HEK293T (cell line): ENCODE data around the gene MRAP.

Experiments used
- FOXA1 ChIP-seq: fragments of 450-650 bp; IDR thresholded peaks from 2 replicates; pipeline ENCODE4 v1.6.1; 2016; ENCODE audit warnings: mild to moderate bottlenecking
- LEF1 ChIP-seq: fragments of 450-650 bp; IDR thresholded peaks from 2 replicates; pipeline ENCODE4 v1.6.1; 2017; ENCODE audit warnings: mild to moderate bottlenecking, borderline replicate concordance
- SUZ12 ChIP-seq: fragments of 450-650 bp; IDR thresholded peaks from 2 replicates; pipeline ENCODE4 v1.6.1; 2016; ENCODE audit warnings: mild to moderate bottlenecking

DNA sequence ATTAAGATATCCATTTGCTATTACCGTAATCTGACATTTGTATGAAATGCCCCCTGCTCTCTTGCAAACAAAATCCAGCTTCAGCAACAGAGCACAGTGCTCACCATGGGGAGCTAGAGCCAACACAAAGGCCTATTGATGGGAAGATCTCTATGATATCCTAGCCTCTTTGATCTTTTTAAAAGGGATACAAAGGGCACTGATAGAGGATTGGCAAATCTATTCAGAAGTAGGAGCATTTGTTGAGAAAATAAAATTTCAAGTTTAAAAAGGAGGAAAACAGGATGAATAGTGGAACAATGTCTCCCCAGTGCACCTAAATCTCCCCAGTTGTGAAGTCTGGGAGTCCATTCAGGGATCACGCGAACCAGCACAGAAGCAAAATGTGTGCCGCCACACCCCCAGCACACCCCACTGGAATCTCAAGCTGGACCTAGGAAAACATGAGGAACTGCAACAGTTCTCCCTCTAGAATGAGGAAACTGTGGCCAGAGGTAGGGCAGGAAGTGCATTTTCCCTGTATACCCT lies 32.2 kb downstream of the MRAP start:
- TF ChIP-seq SUZ12, result no peak
- TF ChIP-seq LEF1, result no peak
- TF ChIP-seq FOXA1, result no peak
